Measurements from ENCODE around the gene HS6ST1. TPM values are rescaled to one million over a fixed set of nuclear protein-coding genes. Genes with fewer than 3 reads are reported as not detected.

Gene HS6ST1
- total and polyA plus RNA-seq, 4 experiments from 2014 or later, result 1.2 to 13.3 (median 8.4) TPM

GRCh38 chr2:128356127-128356526, 37.5 kb upstream of the HS6ST1 start:
- Mint-ChIP-seq H3K9me3 (peaks cover 0 to 16% (median 8%) of the 10 kb centered on the region in 8 donors), H3K4me3 (no peak overlapping the region), H3K27ac (no peak overlapping the region), H3K27me3 (no peaks in the 10 kb centered on the region), H3K4me1 (no peaks in the 10 kb centered on the region), H3K36me3 (no peaks in the 10 kb centered on the region)
- no peak for DNase-seq
- no peaks in the 10 kb centered on the region for H3K27me3 ChIP-seq (ENCODE audit: insufficient read depth, low read length)
- H3K9me3 ChIP-seq (ENCODE audit: control insufficient read depth in 1 of 2, low read length in 2 of 2), result no peaks in the 10 kb centered on the region
- POLR2A ChIA-PET (ENCODE audit: partially characterized antibody), result no interaction called here
- H3K27ac ChIP-seq (ENCODE audit: low read depth, low read length), result no peak overlapping the region
- H3K4me3 ChIP-seq (ENCODE audit: low read length in 2 of 2), result no peak overlapping the region
- no peaks in the 10 kb centered on the region for H3K36me3 ChIP-seq (ENCODE audit: insufficient read depth, low read length)
- CTCF ChIA-PET (ENCODE audit: partially characterized antibody), result no interaction called here
- no peaks in the 10 kb centered on the region for H3K4me1 ChIP-seq (ENCODE audit: insufficient read depth, low read length)
- intact Hi-C loops (cut with micrococcal nuclease), result no loop called here

DNA sequence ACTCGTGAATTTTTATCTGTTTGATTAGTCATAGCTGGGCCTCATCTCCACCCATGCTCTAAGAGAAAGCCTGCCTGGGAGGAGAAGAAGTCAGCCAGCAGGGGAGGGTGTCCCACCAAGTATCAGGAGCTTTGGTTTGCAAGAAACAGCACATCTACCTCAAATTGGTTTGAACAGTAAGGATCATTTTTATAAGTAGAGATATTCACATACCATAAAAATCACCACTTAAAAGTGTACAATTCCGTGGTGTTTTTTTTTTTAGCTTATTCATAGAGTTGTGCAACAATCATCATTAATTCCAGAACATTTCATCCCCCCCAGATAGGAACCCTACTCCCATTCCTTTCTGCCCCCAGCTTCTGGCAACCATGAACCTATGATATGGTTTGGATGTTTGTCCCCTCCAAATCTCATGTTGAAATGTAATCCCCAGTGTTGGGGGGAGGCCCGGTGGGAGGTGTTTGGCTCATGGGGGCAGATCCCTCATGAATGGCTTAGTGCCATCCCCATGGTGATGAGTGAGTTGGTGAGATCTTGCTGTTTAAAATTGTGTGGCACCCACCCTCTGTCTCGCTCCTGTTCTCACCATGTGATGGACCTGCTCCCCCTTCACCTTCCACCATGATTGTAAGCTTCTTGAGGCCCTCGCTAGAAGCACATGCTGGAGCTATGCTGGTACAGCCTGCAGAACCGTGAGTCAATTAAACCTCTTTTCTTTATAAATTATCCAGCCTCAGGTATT, 36.2 kb upstream of the HS6ST1 start:
- intact Hi-C loops (cut with micrococcal nuclease), result no loop called here
- no peaks in the 10 kb centered on the region for H3K27me3 ChIP-seq (ENCODE audit: insufficient read depth, low read length)
- DNase-seq, result no peak
- no peak overlapping the region for H3K27ac ChIP-seq (ENCODE audit: low read depth, low read length)
- ChIA-PET CTCF (ENCODE audit: partially characterized antibody) (no interaction called here), POLR2A (ENCODE audit: partially characterized antibody) (no interaction called here)
- H3K9me3 ChIP-seq (ENCODE audit: control insufficient read depth in 1 of 2, low read length in 2 of 2), result no peaks in the 10 kb centered on the region
- no peaks in the 10 kb centered on the region for H3K36me3 Mint-ChIP-seq
- H3K9me3 Mint-ChIP-seq, result peaks cover 0 to 26% (median 15%) of the 10 kb centered on the region in 8 donors
- no peaks in the 10 kb centered on the region for H3K4me1 ChIP-seq (ENCODE audit: insufficient read depth, low read length)
- H3K4me1 Mint-ChIP-seq, result no peaks in the 10 kb centered on the region
- no peak overlapping the region for H3K27ac Mint-ChIP-seq
- peaks cover 0 to 1% of the 10 kb centered on the region in 2 donors for H3K27me3 Mint-ChIP-seq
- H3K4me3 ChIP-seq (ENCODE audit: low read length in 2 of 2), result no peak overlapping the region
- no peaks in the 10 kb centered on the region for H3K36me3 ChIP-seq (ENCODE audit: insufficient read depth, low read length)
- H3K4me3 Mint-ChIP-seq, result no peak overlapping the region

DNA sequence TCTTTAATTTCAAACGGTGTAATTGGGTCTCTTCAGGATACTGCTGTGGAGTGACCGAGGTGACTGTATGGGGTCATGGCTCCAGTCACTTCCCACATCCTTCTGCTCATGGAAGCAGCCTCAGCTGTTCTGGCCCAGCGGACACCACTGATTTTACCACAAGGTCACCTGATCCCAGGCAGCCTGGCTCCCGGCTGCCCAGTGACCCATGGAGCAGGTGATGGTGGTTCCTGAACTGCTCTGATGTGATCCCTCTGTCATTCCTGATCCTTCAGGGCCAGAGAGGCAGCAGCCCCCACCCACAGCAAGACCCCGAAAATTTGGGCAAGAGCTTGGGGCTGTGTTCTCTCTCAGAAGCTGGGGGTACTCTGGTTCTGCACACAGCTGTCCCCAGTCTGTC, 35.5 kb upstream of the HS6ST1 start:
- no peak overlapping the region for H3K27ac Mint-ChIP-seq
- POLR2A ChIA-PET (ENCODE audit: partially characterized antibody), result no interaction called here

DNA sequence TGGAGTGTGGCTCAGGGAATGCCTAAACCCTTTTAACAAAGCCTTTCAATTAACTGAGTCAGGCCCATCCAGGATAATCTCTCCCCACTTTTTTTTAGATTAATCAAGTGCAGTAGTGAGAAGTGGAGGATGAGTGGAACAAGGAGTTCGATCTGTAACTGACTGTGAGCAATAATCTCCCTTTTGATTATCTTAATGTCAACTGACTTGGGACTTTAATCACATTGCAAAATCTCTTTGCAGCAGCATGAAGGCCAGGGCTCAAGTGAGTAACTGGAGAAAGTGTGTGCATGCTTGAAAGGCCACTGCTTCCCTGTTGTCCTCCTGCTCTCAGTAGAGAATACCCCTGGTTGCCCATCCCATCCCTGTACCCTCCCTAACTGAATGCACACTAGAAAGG, 32.1 kb upstream of the HS6ST1 start:
- H3K4me1 ChIP-seq (ENCODE audit: insufficient read depth, low read length), result no peaks in the 10 kb centered on the region
- no peaks in the 10 kb centered on the region for H3K27me3 ChIP-seq (ENCODE audit: insufficient read depth, low read length)
- Mint-ChIP-seq H3K9me3 (peaks cover 0 to 26% (median 15%) of the 10 kb centered on the region in 8 donors), H3K36me3 (no peaks in the 10 kb centered on the region), H3K4me3 (no peak overlapping the region), H3K27ac (no peak overlapping the region), H3K4me1 (no peaks in the 10 kb centered on the region), H3K27me3 (peaks cover 3% of the 10 kb centered on the region in 2 donors)
- no peaks in the 10 kb centered on the region for H3K36me3 ChIP-seq (ENCODE audit: insufficient read depth, low read length)
- no peak overlapping the region for H3K27ac ChIP-seq (ENCODE audit: low read depth, low read length)
- no peak overlapping the region for H3K4me3 ChIP-seq (ENCODE audit: low read length in 2 of 2)
- no peaks in the 10 kb centered on the region for H3K9me3 ChIP-seq (ENCODE audit: control insufficient read depth in 1 of 2, low read length in 2 of 2)
- ChIA-PET POLR2A (ENCODE audit: partially characterized antibody) (no interaction called here), CTCF (ENCODE audit: partially characterized antibody) (interaction anchor here (0.7 kb wide), 1 partner anchor 104 kb away, joined by 3 read pairs; no protein-coding TSS in a partner anchor)
- intact Hi-C loops (cut with micrococcal nuclease), result no loop called here
- DNase-seq, result no peak

More for the DNA sequence above, 35.5 kb upstream of the HS6ST1 start:
- CTCF ChIA-PET (ENCODE audit: partially characterized antibody), result no interaction called here
- Histone ChIP-seq H3K9me3 (ENCODE audit: control insufficient read depth in 1 of 2, low read length in 2 of 2) (no peaks in the 10 kb centered on the region), H3K36me3 (ENCODE audit: insufficient read depth, low read length) (no peaks in the 10 kb centered on the region), H3K4me1 (ENCODE audit: insufficient read depth, low read length) (no peaks in the 10 kb centered on the region), H3K27me3 (ENCODE audit: insufficient read depth, low read length) (no peaks in the 10 kb centered on the region), H3K4me3 (ENCODE audit: low read length in 2 of 2) (no peak overlapping the region), H3K27ac (ENCODE audit: low read depth, low read length) (no peak overlapping the region)
- Mint-ChIP-seq H3K9me3 (peaks cover 0 to 26% (median 15%) of the 10 kb centered on the region in 8 donors), H3K36me3 (no peaks in the 10 kb centered on the region), H3K4me1 (no peaks in the 10 kb centered on the region), H3K27me3 (peaks cover 0 to 3% of the 10 kb centered on the region in 2 donors), H3K4me3 (no peak overlapping the region)
- intact Hi-C loops (cut with micrococcal nuclease), result no loop called here
- no peak for DNase-seq

- H3K4me3 ChIP-seq (ENCODE audit: low read length in 2 of 2), result no peak overlapping the region
- POLR2A ChIA-PET (ENCODE audit: partially characterized antibody), result no interaction called here
- no peaks in the 10 kb centered on the region for H3K4me1 Mint-ChIP-seq
- H3K27ac Mint-ChIP-seq, result no peak overlapping the region
- H3K36me3 Mint-ChIP-seq, result no peaks in the 10 kb centered on the region
- no peak for DNase-seq
- H3K9me3 ChIP-seq (ENCODE audit: control insufficient read depth in 1 of 2, low read length in 2 of 2), result no peaks in the 10 kb centered on the region
- H3K4me1 ChIP-seq (ENCODE audit: insufficient read depth, low read length), result no peaks in the 10 kb centered on the region
- H3K9me3 Mint-ChIP-seq, result peaks cover 0 to 25% (median 14%) of the 10 kb centered on the region in 8 donors
- H3K27ac ChIP-seq (ENCODE audit: low read depth, low read length), result no peak overlapping the region
- no peaks in the 10 kb centered on the region for H3K27me3 ChIP-seq (ENCODE audit: insufficient read depth, low read length)
- H3K36me3 ChIP-seq (ENCODE audit: insufficient read depth, low read length), result no peaks in the 10 kb centered on the region
- CTCF ChIA-PET (ENCODE audit: partially characterized antibody), result no interaction called here
- intact Hi-C loops (cut with micrococcal nuclease), result no loop called here
- H3K27me3 Mint-ChIP-seq, result peaks cover 3% of the 10 kb centered on the region in 2 donors
- no peak overlapping the region for H3K4me3 Mint-ChIP-seq
Measured at GRCh38 chr2:128348701-128349100, 30.0 kb upstream of the HS6ST1 start.

GRCh38 chr2:128347701-128348539, 29.3 kb upstream of the HS6ST1 start:
- peak in 1 of 5 donors; percentile 5 for DNase-seq
- H3K27me3 Mint-ChIP-seq, result peaks cover 3% of the 10 kb centered on the region in 2 donors
- Histone ChIP-seq H3K36me3 (ENCODE audit: insufficient read depth, low read length) (no peaks in the 10 kb centered on the region), H3K9me3 (ENCODE audit: control insufficient read depth in 1 of 2, low read length in 2 of 2) (no peaks in the 10 kb centered on the region), H3K4me1 (ENCODE audit: insufficient read depth, low read length) (no peaks in the 10 kb centered on the region), H3K27ac (ENCODE audit: low read depth, low read length) (no peak overlapping the region), H3K4me3 (ENCODE audit: low read length in 2 of 2) (no peak overlapping the region), H3K27me3 (ENCODE audit: insufficient read depth, low read length) (no peaks in the 10 kb centered on the region)
- H3K36me3 Mint-ChIP-seq, result no peaks in the 10 kb centered on the region
- H3K4me3 Mint-ChIP-seq, result peak overlapping the region in 1 of 8 donors; percentile 12
- ChIA-PET CTCF (ENCODE audit: partially characterized antibody) (no interaction called here), POLR2A (ENCODE audit: partially characterized antibody) (no interaction called here)
- H3K9me3 Mint-ChIP-seq, result peaks cover 0 to 28% (median 14%) of the 10 kb centered on the region in 8 donors
- H3K4me1 Mint-ChIP-seq, result no peaks in the 10 kb centered on the region
- H3K27ac Mint-ChIP-seq, result peak overlapping the region in 1 of 7 donors; percentile 22
- intact Hi-C loops (cut with micrococcal nuclease), result no loop called here

DNA sequence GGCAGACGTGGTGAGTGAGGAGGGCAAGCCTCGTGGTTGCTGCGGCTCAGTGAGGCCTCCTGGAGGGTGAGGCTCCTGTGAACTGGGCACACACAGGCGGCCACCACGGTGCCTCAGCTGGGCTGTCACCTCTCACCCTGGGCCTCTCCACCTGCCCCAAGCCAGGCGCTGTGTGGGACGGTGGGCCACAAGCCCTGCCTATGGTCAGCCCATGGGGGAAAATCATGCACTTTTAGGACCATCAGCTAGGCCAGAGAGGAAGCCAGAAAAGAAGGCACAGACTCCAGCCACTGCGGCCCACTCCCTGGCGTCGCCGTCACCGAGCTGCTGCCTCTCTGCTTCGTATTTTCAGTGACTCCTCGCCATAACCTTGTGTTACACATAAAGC, 28.5 kb upstream of the HS6ST1 start:
- CTCF ChIA-PET (ENCODE audit: partially characterized antibody), result no interaction called here
- Mint-ChIP-seq H3K4me3 (no peak overlapping the region), H3K36me3 (no peaks in the 10 kb centered on the region), H3K27me3 (peaks cover 3% of the 10 kb centered on the region in 2 donors), H3K27ac (no peak overlapping the region), H3K4me1 (no peaks in the 10 kb centered on the region), H3K9me3 (peaks cover 0 to 26% (median 13%) of the 10 kb centered on the region in 8 donors)
- POLR2A ChIA-PET (ENCODE audit: partially characterized antibody), result no interaction called here
- intact Hi-C loops (cut with micrococcal nuclease), result no loop called here
- Histone ChIP-seq H3K36me3 (ENCODE audit: insufficient read depth, low read length) (no peaks in the 10 kb centered on the region), H3K4me1 (ENCODE audit: insufficient read depth, low read length) (no peaks in the 10 kb centered on the region), H3K9me3 (ENCODE audit: control insufficient read depth in 1 of 2, low read length in 2 of 2) (no peaks in the 10 kb centered on the region), H3K27ac (ENCODE audit: low read depth, low read length) (no peak overlapping the region), H3K27me3 (ENCODE audit: insufficient read depth, low read length) (no peaks in the 10 kb centered on the region), H3K4me3 (ENCODE audit: low read length in 2 of 2) (no peak overlapping the region)
- DNase-seq, result peak in 1 of 5 donors; percentile 31
